ENCODE data around the gene IL6ST.
"Not testable (repeated sequence)": the region's sequence is repeated elsewhere in the genome, so short reads cannot be mapped to it uniquely, and the experiment has no call there.

Gene IL6ST

DNA sequence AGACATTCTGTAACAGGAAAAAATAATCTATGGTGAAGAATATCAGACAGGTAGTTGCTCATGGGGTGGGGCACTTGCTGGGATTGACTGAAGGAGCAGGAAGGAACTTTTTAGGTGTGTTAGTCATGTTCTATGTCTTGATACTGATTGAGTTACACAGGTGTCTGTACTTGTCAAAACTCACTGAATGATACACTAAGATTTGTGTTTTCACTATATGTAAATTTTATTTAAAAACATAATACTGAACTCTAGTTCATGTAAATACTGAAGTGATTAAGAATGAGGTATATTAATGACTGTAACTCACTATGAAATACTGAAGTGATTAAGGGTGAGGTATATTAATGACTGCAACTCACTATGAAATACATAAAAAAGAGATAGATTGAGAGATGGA is 28.5 kb downstream of the IL6ST start:
- no peak for DNase-seq (ENCODE audit: low read depth)

DNA sequence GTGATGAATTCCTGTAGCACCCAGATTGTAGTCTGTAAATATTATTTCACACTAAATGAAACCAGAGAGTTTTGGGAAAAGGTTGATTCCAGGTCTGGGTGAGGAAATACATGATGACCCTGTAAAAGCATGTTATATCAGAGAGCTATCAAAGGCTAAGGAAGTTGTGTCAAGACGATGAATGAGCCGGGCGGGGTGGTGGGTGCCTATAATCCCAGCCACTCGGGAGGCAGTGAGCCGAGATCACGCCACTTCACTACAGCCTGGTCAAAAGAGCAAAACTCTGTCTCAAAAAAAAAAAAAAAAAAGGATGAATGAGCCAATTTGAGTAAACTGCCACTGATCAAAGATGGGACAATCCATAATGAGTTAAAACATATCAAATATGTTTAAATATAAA is 29.2 kb downstream of the IL6ST start:
- DNase-seq (ENCODE audit: low read depth): no peak

DNA sequence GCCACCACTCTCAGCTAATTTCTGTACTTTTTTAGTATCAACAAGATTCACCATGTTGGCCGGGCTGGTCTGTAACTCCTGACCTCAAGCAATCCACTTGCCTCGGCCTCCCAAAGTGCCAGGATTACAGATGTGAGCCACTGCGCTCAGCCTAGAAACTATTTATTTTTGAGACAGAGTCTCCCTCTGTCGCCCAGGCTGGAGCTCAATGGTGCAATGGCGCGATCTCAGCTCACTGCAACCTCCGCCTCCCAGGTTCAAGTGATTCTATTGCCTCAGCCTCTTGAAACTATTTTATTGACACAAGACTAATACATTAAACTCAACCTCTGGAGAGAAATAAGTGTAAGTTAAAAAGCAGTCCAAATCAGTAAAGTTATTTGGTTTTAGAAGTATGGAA is 34.0 kb downstream of the IL6ST start:
- DNase-seq (ENCODE audit: low read depth): no peak

DNA sequence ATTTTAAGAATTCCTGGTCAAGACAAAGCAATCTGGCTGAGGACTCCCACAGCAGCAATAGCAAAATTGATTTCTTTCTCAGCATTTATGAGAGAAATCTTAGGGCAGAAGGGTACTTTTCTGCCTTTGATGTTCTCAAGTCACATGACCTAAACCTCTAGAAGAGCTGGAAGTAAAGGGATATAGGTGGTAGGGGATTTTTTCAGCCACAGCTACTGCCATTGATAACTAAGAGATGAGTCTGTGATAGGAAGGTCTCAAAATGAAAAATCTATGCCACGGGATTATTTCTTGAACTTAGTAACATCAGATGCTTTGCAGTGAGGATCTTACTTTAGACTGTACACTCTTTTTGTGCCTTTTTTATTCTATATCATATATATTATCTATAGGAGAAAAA is 35.6 kb downstream of the IL6ST start:
- no peak for DNase-seq (ENCODE audit: low read depth)

DNA sequence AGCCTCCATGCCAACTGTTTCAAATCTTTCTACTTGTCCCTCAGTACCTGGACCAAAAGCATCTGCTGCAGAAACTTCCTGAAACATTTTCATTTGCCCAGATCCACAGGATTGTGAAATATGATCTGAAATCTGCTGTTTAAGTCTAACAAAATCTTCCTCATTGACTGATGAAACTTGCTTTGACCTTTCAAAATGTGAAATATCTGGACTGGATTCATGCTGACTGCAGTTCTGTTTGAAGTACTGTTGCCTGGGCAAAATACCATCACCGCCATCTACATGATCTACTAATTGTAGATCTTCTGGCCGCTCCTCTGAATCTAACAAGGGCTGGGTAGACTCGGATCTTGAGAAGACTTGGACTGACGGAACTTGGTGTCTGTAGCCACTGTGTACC is 53.6 kb downstream of the IL6ST start:
- not testable (repeated sequence) for DNase-seq (ENCODE audit: low read depth)

DNA sequence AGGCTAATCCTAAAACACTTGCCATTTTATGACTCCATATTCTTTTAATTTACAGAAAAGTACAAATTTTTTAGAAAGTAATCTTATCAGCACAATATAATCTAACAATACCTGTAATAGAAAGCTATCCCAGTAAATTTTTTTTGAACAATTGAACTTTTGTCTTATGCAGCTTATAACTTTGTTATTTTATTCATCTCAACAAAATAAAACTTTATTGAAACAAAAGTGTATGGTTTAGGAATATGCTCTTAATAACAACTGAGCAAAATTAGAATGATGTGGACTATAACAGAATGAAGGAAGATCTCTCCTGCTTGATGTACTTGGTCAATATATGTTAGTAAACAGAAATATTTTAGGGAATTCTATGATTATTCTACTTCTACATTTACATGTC is 57.2 kb downstream of the IL6ST start:
- DNase-seq (ENCODE audit: low read depth): not testable (repeated sequence)

DNA sequence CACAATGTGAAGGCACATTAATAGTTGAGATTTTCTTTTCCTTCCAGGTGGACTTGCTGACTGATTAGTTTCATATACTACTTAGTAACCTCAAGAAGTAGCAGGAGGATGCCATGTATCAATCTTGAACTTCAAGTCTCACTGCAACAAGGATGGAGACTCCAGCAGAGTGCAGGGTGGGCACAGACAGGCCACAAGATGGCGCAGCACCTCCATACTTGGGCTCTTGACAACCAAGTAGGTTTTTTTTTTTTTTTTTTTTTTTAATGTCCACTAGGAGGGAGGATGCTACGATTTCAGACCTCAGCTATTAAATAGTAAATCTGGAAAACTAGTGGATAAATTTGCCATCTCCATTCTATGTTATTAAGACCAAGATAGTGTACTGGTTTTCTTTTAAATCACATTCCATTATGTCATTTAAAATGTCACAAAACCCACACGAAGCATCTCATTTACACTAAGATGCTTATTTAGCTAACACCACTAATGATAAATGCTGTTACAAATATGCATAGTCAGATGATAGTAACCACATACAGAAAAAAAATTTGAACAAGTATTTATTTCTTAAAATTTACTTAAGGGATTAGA is 58.6 kb downstream of the IL6ST start:
- DNase-seq (ENCODE audit: low read depth): peak; percentile 65

DNA sequence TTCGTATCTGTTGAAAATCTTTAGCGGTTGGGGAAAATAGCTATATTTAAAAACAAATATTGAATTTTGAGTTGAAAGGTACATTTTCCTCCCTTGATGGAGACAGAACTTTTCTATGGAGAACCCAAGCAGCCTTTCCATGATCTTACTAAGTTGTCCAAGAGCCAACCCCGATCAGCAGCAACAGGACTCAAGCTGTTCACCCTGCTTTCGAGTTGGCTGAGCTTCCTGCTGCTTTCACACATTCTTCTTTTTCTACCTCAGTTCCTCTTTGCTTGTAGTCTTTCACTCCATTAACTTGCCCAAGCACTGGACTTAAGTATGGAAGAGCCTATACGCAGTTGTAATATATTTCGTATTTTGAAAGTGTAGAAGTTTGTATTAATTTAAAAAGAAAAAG is 59.4 kb downstream of the IL6ST start:
- DNase-seq (ENCODE audit: low read depth): no peak

DNA sequence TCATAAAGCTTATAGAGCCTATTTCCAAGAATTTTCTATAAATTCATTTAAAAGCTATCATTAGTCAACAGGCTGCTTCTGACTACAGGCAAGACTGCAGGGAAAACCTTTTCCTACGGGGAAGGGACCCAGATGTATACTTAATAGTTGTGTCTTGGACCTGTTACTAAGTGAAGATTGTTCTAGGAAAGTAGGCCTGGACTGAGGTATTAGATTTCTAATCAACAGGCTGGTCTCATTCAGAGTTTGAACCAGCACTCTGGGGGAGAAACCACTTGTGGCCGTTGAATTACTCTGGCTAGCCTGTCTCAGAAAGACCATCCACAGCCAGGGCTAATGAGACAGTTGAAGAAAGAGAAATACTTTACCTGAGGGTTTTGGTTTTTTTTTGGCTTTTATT is 60.0 kb downstream of the IL6ST start:
- DNase-seq (ENCODE audit: low read depth): no peak

DNA sequence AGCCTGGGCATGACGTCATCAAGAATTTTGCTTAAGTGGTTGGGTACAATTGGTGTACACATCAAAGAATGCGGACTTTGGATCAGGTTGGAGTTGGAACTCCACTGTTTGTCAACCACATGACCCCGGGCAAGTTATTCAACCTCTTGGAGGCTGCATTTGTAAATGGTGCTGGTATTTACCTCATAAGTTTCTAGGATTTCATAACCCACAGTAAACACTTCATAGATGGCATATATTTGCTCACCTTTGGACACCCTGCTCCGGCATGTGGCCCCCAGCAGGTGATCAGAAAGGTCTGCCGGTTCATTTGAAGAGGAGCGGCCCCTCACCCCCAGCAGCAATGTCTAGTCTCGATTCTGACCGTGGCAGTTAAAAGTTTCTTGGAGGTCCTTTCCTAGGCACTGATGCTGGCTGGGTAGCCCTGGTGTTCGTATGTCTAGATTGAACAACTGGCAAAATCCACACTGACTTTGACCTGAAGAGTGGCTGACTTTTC is 60.6 kb downstream of the IL6ST start:
- DNase-seq (ENCODE audit: low read depth): no peak

DNA sequence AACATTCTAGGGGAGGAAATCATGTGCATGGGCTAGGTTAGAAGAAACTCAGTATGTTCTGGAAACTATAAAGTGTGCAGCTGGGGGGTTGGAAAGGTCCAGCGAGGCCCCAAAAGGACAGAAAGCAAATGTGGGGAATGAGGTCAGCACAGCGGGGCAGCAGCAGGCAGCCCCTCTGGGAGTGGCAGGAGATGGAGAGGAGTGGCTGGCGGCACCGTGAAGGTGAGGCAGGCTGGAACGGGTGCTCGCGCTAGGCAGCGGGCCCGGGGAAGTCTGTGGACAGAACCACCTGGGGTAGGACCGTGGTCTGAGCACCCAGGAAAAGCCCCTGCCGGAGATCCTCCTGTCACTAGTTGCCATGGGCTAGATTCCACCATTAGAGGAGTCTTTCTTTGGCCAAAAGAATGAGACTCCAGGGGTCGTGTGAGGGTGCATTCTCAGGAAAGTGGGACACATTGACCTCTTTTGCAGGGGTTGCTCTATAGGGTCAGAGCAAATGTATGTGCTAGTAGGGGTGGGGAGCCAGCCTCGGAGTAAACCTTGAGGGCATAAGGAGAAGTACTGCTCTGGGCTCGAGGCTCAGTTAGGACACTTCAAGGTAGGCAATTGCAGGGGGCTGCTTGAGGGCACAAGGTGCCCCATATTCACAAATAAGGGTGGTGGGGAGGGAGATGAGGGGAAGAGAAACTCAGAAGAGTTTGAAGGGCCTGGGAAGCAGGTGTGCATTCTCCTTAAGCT is 61.2 kb downstream of the IL6ST start:
- DNase-seq (ENCODE audit: low read depth): no peak

DNA sequence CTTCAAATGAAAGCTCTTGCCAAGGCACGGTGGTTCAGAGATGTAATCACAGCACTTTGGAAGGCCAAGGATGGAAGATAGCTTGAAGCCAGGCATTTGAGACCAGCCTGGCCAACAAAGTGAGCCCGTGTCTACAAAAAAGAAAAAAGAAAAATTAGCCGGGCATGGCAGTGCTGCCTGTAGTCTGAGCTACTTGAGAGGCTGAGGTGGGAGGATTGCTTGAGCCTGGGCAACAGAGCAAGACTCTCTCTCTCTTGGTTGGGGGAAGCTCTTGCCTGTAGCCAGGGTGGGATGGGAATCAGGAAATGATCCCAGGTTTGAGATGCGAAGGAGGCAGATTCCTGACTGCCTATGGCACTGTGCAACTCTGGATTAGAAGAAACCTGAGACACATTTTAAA is 62.1 kb downstream of the IL6ST start:
- DNase-seq (ENCODE audit: low read depth): no peak

DNA sequence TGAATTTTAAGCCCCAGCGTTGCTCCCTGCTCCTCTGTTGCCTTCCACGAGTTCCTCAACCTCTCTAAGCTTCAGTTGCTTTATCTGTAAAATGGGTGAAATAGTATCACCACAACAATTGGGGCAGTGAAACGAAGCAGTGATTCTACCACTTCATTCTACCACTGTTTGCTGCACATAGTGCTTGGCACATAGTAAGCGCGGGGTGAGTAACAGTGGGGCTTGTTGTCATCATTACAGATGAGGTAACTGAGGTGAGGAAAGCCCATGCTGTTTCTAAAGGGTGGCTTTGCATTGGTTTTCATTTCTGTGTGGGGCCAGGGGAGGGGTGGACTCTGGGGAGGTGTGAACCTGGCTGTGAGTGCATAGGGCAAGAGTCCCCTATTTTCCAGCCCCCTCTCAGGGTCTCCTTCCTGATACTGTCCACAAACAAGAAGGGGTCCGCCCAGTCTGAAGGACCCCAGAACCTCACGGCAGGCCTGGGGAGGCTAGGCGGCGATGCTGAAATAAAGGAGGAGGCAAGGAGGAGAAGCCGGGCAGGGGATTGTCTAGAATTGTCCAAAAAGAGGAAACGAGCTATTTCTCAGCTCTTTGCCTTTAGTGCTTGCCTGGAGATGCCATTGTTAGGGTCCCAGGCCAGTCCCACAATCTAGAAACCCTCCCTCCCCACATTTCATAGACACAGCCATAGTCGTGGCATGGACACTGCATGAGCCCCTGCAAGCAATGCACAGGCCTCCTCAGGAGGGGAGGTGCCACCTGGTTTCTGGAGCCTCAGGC is 65.6 kb downstream of the IL6ST start:
- no peak for DNase-seq (ENCODE audit: low read depth)

DNA sequence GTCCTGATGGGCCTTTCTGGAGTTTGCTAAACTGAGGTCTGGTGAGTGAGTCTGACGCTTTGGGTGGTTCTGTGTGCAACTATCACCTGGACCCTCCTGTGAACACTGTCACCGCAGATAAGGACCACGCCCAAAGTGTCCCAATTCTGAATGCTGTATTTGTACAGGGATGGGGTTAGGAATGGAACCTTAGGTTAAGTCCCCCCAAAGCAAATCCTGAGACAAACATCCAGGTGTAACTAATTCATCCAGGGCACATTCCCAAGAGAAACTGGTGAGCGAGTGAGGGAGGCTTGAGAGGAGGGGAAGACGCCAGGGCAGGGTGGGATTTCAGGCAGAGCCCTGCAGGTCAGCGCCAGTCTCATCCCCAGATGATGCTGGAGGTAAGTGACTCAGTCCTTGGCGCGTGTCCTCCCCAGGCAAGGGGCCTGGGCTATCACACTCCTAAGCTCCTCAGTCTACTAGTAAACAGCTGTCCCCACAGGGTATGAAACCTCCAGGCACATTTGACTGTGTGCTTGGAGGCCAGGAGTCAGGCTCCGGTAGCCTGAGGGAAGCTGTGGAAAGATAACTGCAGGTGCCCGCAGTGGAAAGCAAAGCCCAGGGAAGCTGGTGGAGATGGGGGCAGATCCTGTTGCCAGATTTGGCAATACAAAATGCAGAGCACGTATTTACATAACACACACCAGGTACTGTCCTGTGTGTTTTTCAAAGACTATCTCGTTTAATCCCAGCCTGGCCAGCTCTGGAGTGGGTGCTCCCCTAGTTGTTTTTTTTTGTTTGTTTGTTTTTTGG is 66.7 kb downstream of the IL6ST start:
- DNase-seq (ENCODE audit: low read depth): no peak

DNA sequence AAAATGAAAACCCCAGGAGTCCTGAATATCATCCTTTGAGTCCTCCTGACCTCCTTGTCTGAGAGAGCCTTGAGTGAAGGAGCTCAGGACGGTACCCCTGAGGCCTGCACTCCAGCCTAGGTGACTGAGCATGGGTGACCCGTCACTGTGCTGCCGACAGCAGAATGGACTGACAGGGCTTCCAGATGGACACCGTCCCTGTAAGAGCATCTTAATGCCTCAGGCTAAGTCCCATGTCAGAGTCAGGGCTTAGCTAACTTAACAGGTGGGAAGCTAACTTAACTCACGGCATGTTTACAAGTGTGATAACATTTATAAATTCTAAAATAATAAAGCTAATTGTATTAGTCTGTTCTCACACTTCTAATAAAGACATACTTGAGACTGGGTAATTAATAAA is 68.3 kb downstream of the IL6ST start:
- DNase-seq (ENCODE audit: low read depth): no peak

DNA sequence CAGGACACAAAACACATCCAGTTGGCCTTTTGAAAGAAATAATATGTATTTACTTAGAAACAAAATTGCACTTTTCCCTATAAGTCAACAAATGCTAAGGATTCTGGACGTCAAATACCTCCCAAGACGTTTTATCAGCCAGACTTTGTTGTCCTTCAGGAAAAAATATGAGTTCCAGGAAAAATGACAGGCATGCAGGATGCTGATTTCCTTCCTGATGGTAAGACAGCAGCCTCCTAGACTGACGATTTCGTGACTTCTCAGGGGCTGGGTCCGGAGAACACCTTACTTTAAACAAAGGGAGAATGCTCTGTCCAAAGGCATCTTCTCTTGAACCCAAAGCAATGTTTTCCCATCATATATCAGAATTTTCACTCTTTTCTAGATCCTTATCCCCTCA is 69.1 kb downstream of the IL6ST start:
- DNase-seq (ENCODE audit: low read depth): no peak

DNA sequence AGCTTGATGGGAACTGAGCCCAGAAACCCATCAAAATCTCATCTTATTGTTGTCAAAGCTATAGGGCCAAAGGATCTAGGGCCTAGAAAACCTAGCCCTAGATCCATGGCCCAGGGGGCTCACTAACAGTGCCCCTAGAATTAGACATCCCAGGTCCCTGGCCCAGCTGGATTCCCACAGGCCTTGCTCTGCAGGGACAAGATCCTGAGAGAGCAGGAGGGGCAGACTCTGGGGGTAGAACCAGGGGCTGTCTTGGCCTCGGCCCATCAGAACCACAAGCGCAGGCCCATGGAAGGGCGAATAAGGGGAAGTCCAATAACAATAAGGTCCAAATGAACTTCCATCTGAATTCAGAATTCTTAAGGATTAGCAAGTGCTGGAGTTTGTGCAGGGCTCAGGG is 69.6 kb downstream of the IL6ST start:
- no peak for DNase-seq (ENCODE audit: low read depth)

DNA sequence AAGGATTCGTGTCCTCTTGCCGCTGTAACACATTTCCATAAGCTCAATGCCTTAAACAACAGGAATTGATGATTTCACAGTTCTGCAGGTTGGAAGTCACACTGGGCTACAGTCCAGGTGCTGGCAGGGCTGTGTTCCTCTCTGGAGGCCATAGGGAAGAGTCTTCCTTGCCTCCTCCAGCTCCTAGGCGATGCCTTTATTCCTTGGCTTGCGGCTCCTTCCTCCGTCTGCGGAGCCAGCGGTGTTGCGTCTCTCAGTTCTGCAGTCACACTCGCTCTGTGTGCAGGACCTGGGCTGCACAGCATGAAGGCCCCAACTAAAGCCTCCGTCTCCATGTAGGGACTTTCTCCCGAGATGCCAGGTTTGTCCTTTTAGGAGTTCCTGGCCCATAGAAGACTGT is 70.0 kb downstream of the IL6ST start:
- DNase-seq (ENCODE audit: low read depth): no peak

DNA sequence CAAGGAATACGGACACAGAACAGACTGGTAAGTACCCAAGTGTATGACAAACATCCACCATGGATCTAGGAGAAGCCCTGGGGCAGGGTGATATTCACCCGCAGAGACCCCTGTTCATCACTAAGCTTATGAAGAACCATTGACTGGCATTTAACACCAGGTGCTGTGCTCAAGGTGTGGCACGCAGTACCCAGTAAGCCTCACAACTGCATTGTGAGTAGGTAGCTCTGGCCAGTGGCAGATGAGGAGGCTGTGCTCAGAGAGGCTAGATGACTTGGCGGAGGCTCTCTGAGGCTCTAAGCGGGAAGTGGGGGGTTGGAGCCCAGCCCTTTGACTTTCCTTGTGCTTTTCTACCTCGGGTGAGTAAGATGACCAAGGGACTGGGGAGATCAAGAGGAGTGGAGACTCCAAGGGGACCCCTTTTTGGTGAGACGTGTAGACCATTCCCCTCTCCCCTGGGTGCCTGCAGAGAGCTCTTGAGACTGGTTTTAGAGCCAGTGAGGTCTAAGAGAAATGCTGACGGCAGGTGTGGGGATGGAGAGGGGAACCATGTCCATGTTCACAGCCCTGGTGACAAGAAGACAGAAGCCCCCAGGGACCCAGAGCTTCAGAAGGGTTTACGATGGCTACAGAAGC is 70.8 kb downstream of the IL6ST start:
- DNase-seq (ENCODE audit: low read depth): no peak

DNA sequence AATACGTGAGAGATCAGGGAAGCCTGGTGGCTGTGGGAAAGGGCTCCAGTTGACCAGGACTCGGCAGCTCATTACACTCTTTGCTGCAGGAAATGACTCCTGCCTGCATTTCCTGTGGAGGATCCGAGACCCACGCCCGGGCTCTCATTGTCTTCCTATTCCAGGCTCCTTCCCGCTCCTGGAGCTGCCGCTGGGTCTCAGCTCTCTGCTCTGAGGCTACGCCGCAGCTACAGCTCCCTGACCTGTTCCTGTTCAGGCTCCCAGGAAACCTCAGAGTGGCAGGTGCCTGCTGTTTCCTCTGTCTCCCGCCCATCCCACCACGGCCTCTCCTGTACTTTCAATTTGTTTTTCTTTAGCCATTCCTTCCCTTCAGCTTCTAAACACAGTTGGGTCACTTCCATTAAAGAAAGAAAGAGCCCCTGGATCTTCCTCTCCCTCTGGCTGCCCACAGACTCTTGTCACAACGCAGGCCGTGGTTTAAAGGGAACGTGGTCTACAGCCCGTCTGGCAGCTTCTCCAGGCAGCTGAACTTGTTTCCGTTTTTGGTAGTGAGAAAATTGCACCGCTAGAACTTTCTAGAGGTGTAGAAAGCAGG is 71.5 kb downstream of the IL6ST start:
- no peak for DNase-seq (ENCODE audit: low read depth)

DNA sequence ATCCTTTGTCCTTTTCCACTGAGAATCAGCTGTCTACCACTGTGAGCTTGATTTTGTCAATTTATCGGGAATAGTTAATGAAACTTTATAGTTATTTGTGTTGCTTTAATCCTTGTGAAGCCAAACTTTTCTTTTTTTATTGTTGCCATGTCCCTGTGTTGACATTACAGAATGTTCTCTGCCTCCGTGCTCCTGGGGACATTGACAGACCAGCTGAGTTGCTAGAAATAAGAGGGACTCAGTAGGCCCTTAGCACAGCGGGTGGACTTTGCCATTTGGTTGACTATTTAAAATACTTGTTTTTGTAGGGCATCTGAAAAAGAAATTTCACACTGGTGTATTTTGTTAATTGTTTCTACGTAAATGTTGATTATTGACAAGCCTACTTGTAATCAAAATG is 73.1 kb downstream of the IL6ST start:
- DNase-seq (ENCODE audit: low read depth): no peak

DNA sequence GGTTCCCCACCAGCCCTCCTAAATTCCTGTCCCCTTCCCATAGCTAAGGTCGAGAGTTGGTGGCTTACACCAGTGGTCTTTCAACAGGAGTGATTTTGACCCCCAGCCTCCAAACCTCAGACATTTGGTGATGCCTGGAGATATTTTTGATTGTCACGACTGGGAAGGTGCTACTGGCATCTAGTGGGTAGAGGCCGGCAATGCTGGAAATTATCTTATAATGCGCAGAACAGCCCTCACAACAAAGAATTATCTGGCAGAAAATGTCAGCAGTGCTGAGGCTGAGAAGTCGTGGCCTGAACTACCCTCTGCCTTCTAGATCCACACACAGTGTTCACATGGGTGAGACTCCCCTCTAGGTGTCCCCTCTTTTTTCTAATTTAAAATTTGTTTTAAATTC is 74.0 kb downstream of the IL6ST start:
- DNase-seq (ENCODE audit: low read depth): no peak
